Raji (cell line): Measurements from ENCODE around the gene POU2F2.
A peak's percentile ranks its signal among the peaks of the same experiment; 100 is the strongest.

Experiments used
- POLR2A ChIP-seq: IDR thresholded peaks from 2 replicates; pipeline ENCODE4 v1.6.1; 2011; ENCODE audit warnings: low read depth, low read length, control low read depth; ENCODE audit not compliant: insufficient read depth

The POU2F2 gene

DNA sequence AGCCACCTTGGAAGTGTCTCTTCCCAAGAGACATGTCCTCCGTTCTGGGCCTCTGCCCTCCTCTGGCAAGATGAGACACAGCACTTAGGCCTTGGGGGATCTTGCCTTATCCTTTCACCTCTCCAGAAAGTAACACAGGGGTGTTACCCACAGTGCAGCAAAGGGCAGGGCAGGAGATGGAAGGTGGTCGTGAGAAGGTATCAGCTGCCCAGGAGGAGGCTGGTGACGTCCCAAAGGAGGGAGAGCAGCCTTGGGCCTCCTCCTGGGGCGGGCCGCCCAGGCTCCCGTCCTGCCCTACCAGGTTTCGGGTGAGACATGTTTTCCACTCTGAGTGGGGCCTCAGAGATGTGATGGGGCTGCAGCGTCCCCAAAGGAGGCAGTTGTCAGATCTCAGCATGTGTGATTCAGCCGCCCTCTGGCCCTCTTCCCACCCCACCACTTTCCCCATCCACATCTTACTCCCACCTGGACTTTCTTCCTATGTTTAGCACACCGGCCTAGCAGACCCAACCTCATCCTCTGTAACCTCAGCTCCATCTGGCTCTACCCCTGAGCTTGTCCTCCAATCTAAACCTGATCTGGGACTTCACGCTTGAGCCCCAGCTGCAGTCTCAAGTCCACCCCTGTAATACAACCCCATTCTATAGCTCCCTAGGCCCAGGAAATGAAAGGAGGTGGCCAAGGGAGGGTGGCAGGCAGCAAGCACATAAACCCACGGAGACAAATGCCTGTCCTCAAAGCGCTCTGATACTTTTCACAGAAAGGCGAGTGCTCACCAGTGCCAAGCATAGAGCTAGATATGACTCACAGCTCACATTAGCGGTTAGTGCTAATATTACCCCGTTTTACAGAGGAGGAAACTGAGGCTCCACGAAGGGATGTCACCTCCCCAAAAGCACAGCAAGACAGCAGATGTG, 9.3 kb downstream of the POU2F2 start:
- TF ChIP-seq POLR2A: no peak; the same call in none of the 2 replicates

DNA sequence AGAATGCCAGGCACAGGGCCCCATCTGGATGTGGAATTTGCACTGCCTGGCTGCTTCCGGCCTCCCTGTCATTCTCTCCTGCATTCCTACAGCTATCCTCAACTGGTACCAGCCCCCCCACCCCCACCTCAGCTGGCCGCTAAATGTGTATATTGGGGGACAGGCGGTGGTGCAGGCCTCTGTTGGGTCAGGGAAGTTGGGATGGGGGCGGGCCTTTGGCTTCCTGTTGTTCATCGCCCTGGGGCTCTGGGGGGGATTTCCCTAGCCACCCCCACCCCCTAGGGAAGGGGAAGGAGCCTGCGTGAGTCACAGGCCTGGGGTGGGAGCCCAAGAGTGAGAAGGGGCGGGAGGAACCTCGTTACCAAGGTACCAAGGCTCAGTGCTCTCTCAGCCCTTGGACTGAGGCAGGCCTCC, 10.6 kb downstream of the POU2F2 start:
- TF ChIP-seq POLR2A: no peak

DNA sequence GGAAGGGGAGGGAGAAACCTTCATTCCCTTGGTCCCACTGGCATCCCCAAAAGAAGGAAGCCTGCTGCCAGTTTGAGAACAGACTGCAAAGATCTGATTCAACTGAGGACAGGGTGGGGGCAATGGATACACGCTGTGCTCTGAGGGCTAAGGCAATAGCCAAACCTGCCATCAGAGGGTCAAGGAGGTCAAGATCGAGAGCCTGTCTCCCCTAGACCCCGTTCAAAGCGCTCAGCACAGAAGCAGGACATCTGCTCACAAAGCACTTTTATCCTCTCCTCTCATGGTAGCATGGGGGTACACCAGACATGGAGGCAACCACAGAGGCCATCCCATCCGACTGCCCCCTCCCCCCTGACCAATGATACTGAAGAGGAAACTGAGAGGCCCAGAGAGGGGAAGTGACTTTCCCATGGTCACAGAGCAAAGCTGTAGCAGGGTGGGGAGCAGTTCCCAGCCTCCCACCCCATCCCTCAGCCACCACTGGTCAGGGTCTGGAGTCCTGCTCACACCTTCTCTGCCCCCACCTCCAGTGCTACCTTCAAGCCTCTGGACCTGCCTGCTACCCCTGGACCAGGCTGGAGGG, 11.1 kb downstream of the POU2F2 start:
- TF ChIP-seq POLR2A: no peak

DNA sequence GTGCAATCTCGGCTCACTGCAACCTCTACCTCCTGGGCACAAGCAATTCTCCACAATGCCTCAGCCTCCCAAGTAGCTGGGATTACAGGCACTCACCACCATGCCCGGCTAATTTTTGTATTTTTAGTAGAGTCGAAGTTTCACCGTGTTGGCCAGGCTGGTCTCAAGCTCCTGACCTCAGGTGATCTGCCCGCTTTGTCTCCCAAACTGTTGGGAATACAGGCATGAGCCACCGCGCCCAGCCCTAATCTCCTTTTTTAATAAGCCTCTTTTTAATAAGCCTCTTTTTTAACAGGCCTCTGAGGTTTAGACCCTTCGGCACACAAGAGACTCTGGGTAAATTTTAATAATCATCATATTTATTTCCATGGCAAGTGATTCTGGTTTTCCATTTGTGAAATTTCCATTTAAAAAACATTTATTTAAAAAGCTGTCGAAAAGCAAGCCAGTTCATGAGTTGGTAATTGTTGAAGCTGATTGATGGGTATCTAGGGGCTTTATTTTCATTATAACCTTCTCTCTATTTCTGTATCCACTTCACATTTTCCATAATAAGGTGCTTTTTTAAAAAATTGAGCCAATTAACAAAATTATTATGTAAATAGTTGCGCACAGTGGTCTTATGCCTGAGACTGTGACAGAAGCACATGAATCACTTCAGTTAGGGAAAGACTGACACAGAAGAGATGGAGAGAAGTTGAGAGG, 11.8 kb downstream of the POU2F2 start:
- TF ChIP-seq POLR2A: no peak

DNA sequence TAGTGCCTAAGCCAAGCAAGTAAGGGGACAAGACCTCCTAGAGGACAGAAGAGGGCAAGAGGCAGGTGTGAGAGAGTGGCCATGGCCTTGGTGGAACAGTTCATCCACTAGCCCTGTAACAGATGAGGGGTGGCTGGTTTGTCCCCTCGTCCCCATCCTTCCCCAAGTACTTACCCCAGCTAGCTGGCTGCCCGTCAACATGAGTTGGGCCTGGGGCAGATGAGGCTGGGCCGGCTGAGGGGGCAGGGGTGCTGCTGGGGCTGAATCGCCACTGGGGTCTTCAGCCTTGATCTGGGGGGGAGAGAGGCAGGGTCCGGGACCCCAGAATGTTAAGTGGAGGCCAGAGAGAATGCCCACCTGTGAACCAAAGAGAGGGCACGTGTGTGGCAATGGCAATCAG, 15.2 kb downstream of the POU2F2 start:
- no peak for TF ChIP-seq POLR2A

DNA sequence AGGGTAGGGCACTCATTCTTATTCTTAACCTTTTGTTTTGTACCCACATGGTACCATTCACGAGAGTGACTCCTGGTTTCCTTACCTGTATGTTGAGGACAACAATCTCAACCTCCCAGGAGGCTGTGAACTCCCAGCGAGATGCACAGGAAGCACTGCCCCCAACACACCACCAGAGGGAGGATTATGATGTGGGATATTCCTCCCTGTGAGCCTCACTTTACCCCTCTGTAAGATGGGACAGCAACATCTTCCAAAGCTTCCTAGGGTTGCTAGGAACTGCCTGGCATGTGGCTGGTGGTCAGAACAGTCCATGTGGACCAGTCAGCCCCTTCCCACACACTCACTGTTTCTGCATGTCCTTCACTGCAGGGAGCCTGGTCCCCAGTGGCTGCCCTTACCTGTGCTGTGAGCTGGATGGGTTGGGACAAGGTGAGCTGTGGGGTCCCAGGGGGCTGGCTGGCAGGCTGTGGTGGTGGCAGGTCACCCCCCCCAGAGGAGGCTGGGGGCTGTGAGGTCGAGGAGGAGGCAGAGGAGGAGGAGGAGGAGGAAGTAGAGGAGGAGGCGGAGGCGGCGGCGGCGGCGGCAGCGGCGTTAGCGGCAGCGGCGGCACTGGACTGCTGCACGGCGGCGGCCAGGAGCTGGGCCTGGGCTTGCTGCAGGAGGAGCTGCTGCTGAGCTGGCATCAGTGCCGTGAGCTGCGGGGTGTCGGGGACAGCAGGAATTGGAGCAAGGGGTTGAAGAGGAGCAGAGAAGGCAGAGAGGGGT, 15.8 kb downstream of the POU2F2 start:
- TF ChIP-seq POLR2A: no peak

DNA sequence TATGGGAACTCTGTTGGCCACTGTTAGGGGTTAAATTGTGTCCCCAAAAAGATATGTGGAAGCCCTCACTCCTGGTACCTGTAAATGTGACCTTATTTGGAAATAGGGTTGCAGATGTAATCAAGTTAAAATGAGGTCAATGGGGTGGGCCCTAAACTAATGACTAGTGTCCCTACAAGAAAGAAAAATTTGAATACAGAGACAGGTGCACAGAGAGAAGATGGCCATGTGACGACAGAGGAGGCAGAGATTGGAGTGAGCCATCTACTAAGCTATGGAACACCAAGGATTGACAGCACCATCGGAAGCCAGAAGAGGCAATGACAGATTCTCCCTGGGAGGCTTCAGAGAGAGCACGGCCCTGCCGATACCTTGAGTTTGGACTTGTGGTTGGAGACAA, 16.5 kb downstream of the POU2F2 start:
- no peak for TF ChIP-seq POLR2A

DNA sequence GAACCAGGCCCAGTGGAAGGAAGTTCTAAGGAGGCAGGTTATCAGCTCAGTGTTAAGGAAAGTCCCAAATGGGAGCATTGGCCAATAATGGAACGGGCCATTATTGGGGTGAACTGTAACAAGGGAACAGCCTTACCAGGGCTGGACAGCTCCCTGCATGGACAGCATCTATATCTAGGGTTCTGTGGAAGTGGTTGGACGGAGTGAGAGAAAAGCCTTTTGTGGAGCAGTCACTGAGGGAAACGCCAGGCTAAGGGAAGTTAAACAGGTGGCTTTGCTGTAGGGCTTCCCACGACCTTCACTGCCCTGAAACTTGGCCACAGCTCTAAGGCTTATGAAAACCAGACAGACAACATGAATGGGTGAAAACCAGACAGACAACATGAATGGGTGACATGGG, 17.0 kb downstream of the POU2F2 start:
- no peak for TF ChIP-seq POLR2A

DNA sequence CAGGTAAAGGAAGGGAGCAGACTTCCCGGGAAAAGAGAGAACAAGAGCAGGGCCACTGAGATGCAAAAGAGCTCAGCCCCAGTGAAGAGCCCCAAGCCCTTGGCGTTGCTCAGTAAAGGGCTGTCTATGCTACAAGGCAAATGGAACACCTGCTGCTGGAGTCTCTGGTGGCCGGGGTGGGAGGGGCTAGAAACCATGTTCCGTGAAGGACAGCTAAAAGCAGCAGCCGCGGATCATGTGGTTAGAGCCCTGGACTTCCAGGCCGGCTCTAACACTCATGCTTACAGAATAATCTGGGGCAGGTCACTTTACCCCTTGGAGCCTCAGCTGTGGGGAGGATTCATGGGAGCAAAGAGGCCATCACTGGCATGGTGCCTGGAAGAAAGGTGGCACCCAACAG, 17.8 kb downstream of the POU2F2 start:
- TF ChIP-seq POLR2A: peak; percentile 49; the same call in 1 of the 2 replicates

DNA sequence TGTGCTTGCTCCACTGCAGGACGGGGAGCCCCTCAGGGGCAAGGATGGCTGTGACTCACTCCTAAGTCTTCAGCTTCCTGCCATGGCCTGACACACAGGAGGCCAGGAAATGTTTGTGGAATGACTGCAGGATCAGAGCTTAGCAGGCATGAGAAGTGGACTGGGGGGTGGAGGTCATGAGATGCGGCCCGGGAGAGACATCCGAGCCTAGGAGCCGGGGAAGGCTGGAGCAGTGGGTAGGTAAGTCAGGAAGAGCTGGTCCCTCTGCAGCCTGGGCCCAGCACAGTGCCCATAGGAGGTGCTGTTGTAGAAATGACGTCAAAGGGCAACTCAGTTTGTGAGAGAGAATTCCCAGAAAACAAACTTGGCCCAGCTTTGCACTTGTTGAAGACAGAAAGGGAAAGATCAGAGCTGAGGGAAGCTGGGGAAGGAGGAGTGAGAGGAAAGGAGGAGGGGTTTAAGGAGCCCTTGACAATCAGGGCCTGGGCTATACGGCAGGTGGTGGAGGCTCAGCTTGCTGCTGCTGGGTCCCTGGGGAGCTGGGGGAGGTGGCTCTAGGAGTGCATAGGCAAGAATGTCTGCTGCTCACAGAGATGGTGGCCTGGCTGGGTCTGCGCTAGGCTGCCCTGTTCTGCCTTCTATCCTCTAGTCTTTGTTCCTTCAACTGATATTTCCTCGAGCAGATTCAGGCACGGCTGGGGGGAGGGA, 18.5 kb downstream of the POU2F2 start:
- TF ChIP-seq POLR2A: peak; percentile 28

DNA sequence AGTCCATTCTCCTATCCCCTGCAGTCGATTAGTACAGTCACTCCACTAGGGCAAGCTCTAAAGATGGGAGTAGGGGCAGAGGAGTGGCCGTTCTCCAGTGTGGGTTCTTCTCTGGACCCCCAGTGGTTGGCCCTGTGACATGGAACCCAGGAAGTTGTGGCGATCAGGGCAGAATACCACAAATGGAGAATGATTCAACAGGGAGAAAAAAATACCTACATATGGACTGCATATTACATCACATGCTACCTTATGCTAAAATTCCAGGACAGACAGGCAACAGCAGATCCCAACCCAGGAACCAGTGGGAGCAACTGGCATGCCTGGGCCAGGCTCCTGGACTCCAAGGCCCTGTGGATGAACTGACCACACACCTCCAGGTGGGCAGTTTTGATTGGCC, 20.4 kb downstream of the POU2F2 start:
- no peak for TF ChIP-seq POLR2A

DNA sequence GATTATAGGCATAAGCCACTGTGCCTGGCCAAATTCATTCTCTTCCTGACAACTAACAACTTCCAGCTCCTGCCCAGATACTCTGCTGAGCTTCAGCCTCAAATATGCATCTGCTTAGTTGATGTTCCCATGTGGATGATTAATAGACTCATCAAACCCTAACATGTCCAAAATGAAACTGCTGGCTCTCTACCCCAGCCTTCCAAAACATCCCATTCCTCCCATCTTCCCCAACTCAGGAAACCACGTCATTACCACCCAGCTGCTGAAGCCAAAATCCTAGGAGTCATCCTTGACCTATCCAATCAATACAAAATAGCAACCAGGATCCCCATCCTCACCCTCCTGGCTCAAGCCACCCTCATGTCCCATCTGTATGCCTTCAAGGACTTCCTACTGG, 20.9 kb downstream of the POU2F2 start:
- TF ChIP-seq POLR2A: no peak

DNA sequence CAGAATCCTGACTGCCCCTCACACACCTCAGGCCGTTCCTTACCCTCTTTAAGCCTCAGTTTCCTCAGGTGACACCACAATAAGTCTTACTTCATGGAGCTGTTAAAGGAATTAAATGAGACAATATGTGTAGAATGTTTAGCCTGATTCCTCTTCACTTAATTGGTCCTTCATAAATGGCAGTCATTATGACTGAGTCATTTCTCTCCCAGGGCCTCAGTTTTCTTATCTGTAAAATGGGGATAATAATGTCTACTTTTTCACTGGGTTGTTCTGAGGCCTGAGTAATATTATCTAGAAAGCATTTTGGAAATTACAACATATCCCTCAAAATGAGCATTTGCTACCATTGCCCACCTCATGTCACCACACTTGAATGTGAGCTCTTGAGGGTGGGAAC, 21.6 kb downstream of the POU2F2 start:
- TF ChIP-seq POLR2A: no peak

DNA sequence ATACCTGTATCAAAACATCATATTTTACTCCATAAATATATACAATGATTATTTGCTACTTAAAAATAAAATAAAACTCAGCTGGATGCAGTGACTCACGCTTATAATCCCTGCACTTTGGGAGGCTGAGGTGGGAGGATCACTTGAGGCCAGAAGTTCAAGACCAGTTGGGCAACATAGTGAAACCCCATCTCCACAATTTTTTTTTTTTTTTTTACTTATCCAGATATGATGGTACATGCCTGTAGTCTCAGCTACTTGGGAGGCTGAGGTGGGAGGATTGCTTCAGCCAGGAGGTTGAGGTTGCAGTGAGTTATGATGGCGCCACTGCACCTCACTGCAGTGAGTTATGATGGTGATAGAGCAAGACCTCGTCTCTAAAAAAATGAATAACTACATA, 22.4 kb downstream of the POU2F2 start:
- TF ChIP-seq POLR2A: no peak
